NCI-H146 treated with DMSO at 0.1 percent for 48 hours (cell line): ENCODE data around the gene CTTN.

Experiments used
- DNase-seq: peaks from one replicate; lab custom pipeline; 2025; ENCODE audit not compliant: unreplicated experiment; lab: John Stamatoyannopoulos, UW

The CTTN gene

DNA sequence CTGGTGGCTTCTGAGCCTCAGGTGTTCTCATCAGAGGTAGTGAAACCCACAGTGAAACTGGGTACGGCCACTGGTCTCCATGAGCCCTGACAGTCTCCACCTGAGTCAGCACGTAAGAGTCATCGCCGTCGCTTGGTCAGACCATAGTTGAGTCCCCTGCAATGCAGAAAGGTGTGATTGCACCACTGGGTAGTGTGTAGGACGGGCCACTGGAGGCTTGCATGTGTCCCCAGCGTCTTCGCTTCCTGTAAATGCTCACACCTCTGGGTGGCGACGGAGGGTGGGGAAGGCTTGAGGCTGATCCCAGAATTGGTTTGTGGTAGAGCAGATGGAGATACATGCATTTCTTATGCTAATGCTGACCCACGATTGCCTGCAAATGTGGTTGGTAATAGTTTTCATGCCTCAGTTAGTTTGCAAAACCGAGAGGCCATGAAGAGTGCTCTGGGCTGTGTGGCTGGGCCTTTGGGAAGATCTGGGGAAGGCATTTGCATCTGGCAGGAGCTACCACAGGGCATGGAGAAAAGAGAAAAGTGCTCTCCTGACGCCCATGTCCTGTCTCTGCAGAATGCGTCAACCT is 26.5 kb downstream of the CTTN start:
- DNase-seq, result no peak

- DNase-seq, result no peak
Observed at GRCh38 chr11:70427436-70427835, 29.1 kb downstream of the CTTN start.

GRCh38 chr11:70428701-70429427 is 30.5 kb downstream of the CTTN start:
- DNase-seq, result no peak

- DNase-seq, result no peak
Observed at GRCh38 chr11:70429428-70429705, 31.0 kb downstream of the CTTN start.

- no peak for DNase-seq
Observed at GRCh38 chr11:70429724-70430521, 31.6 kb downstream of the CTTN start.

GRCh38 chr11:70430671-70431574 is 32.6 kb downstream of the CTTN start:
- no peak for DNase-seq

DNA sequence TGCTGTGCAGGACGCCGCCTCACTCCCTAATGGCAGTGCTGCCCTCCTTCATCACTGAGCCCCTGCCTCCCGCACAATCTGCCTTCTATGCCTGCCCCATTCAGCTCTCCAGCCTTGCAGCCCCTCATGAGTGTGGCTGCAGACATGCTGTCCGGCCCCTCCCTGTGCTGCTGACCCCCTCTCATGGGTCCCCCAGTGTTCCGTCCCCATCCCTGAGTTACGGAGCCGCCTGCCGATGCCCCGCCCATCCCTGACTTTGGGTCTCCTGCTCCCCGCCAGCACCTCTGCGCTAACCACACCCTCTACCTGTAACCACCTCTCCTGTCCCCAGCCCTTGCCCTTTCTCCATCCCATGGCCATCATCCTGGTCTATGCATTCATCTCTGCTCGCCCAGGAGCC is 33.3 kb downstream of the CTTN start:
- DNase-seq, result no peak

DNA sequence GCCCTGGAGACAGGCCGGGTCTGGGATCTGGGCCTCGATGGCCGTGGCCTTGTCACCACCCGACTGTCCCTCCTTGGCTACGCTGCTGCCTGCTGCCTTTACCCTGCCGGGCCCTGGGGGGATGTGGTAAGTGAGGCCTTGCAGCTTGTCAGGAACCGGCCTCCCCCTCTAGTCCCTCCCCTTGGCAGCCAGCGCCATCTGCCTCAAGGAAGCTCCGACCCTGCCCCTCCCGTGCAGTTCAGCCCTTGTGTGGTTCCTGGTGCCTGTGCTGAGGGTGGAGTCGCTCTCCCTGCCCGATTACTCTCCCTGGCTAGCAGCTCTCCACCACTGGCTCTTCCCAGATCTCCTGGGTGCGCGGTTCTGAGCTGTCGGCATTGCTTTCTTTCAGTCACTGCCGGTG is 33.7 kb downstream of the CTTN start:
- DNase-seq, result no peak

DNA sequence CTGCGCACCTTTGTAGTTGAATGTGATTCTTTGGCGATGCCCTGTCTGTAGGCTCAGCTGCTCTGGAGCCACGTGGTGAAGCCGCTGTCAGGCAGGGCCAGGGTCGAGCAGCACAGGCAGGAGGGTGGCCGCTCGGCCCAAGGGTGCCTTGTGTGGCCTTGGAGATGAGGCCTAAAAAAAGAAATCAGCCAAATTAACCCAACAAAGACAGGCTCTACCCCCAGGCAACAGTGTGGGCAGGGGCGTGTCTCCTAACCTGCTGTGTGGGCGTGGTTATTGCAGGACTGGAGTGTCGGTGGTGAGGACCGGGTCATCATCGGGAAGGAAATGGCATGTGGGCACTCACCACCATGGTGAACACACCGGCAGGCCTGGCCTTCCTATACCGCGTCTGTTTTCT is 34.3 kb downstream of the CTTN start:
- no peak for DNase-seq

- no peak for DNase-seq
Observed at GRCh38 chr11:70433038-70433437, 34.7 kb downstream of the CTTN start.

DNA sequence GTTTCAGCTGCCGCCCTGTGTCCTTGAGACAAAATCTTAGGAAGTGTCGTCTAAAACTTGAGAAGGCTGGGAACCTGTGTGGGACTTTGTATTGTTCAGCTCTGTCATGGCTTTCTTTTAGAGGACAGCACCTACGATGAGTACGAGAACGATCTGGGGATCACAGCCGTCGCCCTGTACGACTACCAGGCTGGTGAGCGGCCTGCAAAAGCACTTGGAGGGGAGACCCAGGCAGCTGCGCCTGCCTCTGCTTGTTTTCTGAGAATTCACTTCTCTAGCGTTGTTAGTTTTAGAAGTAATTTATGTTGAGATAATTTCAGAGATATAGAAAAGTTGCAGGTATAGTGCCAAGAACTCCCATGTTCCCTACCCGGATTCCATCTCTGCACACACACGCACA is 35.2 kb downstream of the CTTN start:
- DNase-seq, result no peak

- DNase-seq, result no peak
Observed at GRCh38 chr11:70433966-70434812, 35.9 kb downstream of the CTTN start.

DNA sequence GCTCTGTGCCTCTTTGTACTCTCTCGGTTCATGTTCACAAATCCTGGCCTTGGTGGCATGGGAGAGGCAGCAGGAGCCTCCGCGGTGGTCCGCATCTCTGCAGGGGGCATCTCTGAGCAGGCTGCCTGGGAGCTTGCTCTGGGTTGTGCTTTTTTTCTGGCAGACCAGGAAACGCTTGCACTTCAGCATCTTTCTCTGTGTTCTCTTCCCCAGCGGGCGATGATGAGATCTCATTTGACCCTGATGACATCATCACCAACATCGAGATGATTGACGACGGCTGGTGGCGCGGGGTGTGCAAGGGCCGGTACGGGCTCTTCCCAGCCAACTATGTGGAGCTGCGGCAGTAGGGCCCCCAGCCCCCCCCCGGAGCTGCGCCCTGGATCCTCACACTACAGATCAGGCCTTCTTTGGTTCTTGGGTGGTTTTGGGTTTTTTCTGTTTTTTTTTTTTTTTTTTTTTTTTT is 36.5 kb downstream of the CTTN start:
- DNase-seq, result no peak

DNA sequence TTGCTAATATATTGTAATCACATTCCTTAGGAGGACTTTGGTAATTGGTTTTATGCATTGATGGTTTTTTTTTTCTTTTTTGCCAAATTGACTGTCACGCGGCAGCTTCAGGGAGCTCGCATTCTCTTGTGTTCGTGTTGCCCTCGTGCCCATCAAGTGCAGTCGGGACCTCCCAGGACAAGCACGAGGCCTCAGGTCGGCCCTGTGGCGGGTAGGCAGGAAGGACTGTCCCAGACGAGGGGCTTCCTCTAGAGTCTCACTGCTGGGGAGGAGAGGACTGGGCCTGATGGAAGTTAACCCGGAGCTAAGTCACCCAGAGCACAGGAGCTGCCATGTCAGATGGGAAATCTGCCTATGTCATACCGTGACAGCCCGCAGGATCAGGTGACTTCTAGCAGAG is 37.0 kb downstream of the CTTN start:
- no peak for DNase-seq

GRCh38 chr11:70435765-70436500 is 37.6 kb downstream of the CTTN start:
- DNase-seq, result no peak

- no peak for DNase-seq
Observed at GRCh38 chr11:70436501-70436860, 38.2 kb downstream of the CTTN start.

- no peak for DNase-seq
Observed at GRCh38 chr11:70437111-70437784, 38.9 kb downstream of the CTTN start.

DNA sequence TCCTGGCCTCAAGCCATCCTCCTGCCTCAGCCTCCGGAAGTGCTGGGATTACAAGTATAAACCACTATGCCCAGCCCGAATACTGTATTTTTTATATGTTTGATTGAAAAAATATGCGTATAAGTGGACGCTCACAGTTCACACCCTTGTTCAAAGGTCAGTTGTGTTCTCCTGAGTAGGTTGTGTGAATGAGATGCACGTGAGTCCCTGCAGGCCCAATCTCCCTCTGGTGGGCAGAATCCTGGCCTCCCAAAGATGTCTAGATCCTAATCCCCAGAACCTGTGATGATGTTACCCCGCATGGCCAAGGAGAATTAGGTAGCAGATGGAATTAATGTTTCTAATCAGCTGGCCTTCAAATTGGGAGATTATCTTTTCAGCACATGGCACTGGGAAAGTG is 41.9 kb downstream of the CTTN start:
- DNase-seq, result no peak

DNA sequence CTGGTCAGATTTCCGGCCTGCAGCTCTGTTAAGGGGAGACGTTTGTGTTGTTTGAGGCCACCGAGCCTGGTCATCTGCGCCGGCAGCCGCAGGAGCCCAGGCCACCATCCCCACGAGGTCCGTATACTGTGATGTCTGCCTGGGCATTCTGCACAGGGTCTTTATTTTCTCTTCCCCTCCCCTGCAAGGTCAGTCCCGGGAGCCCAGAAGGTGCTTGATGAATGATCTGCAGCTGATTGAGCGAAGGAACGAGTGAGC is 45.4 kb downstream of the CTTN start:
- DNase-seq, result no peak

DNA sequence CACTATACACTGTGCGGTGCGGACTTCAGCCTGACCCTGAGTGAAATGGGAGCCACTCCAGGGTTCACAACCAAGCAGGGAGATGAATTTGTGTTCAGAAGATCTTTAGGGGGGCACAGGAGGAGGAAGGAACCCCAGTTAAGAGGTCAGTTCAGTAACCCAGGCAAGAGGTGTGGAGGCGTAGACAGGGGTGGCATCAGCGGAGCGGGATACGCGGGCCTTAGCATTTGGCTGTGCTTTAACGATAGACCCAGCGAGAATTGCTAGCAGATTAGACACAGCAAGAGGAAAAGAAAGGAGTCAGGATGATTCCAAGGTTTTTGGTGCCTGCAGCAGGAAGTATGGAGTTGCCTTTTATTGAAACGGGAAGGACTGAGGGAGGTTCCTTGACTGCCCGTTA is 46.8 kb downstream of the CTTN start:
- no peak for DNase-seq
